Neuronal stem cell (in vitro differentiated cells): ENCODE data around the gene MISFA.
"Not testable (repeated sequence)": the region's sequence is repeated elsewhere in the genome, so short reads cannot be mapped to it uniquely, and the experiment has no call there.

Source experiments
- DNase-seq: peaks from one replicate; pipeline ENCODE4 v3.0.0-alpha.2; 2013; ENCODE audit warnings: low spot score
- H2AFZ ChIP-seq: one replicate; pipeline ENCODE4 v1.6.1; 2013; ENCODE audit warnings: mild to moderate bottlenecking, low read length, inconsistent platforms
- H2AK5ac ChIP-seq: 2 replicates; pipeline ENCODE4 v1.6.1; 2013; ENCODE audit warnings: low read depth, mild to moderate bottlenecking, inconsistent platforms, low read length, moderate library complexity, mixed read lengths
- H2BK120ac ChIP-seq: 2 replicates; pipeline ENCODE4 v1.6.1; 2013; ENCODE audit warnings: low read depth, mild to moderate bottlenecking, inconsistent platforms, low read length, moderate library complexity, mixed read lengths
- H2BK12ac ChIP-seq: one replicate; pipeline ENCODE4 v1.6.1; 2013; ENCODE audit warnings: low read length, inconsistent platforms
- H2BK15ac ChIP-seq: 2 replicates; pipeline ENCODE4 v1.6.1; 2013; ENCODE audit warnings: mild to moderate bottlenecking, low read length, inconsistent platforms, mixed read lengths
- H2BK5ac ChIP-seq: one replicate; pipeline ENCODE4 v1.6.1; 2013; ENCODE audit warnings: inconsistent platforms, mild to moderate bottlenecking, low read length, moderate library complexity
- H3K14ac ChIP-seq: one replicate; pipeline ENCODE4 v1.6.1; 2013; ENCODE audit warnings: low read length, inconsistent platforms
- H3K18ac ChIP-seq: 2 replicates; pipeline ENCODE4 v1.6.1; 2013; ENCODE audit warnings: low read length, inconsistent platforms
- H3K23ac ChIP-seq: 2 replicates; pipeline ENCODE4 v1.6.1; 2013; ENCODE audit warnings: low read depth, mild to moderate bottlenecking, mixed read lengths, low read length, inconsistent platforms; ENCODE audit not compliant: poor library complexity
- H3K27ac ChIP-seq: replicated peaks from 3 replicates; pipeline ENCODE4 v1.5.1; 2013; ENCODE audit warnings: low read length, inconsistent platforms
- H3K27me3 ChIP-seq, 3 experiments: 2 replicates each; pipeline ENCODE4 v1.6.1; 2013; ENCODE audit warnings: low read length in 3 of 3, mild to moderate bottlenecking in 2 of 3, inconsistent platforms in 1 of 3, low read depth in 1 of 3, mixed read lengths in 1 of 3, moderate library complexity in 1 of 3; ENCODE audit not compliant: control insufficient read depth in 3 of 3, insufficient read depth in 3 of 3
- H3K36me3 ChIP-seq, 2 donors: replicated peaks in 1 of 2; 2 replicates each; pipeline ENCODE4 v1.6.1; 2013; ENCODE audit warnings: low read length in 2 of 2; ENCODE audit not compliant: control insufficient read depth in 2 of 2, insufficient read depth in 2 of 2
- H3K4ac ChIP-seq: 2 replicates; pipeline ENCODE4 v1.6.1; 2013; ENCODE audit warnings: inconsistent platforms, mild to moderate bottlenecking, low read length, moderate library complexity
- H3K4me1 ChIP-seq, 2 donors: 1 replicate in 1 of 2; 2 replicates in 1 of 2; pipeline ENCODE4 v1.6.1; 2013; ENCODE audit warnings: low read length in 2 of 2, low read depth in 1 of 2; ENCODE audit not compliant: control insufficient read depth in 2 of 2, insufficient read depth in 1 of 2
- H3K4me2 ChIP-seq: one replicate; pipeline ENCODE4 v1.6.1; 2013; ENCODE audit warnings: mild to moderate bottlenecking, low read length, inconsistent platforms; ENCODE audit not compliant: insufficient read depth, poor library complexity, severe bottlenecking
- H3K4me3 ChIP-seq, 2 donors: 2 replicates each; pipeline ENCODE4 v1.5.1; 2013; ENCODE audit warnings: low read length in 2 of 2, mild to moderate bottlenecking in 2 of 2, inconsistent platforms in 1 of 2, moderate library complexity in 1 of 2
- H3K79me1 ChIP-seq: one replicate; pipeline ENCODE4 v1.6.1; 2013; ENCODE audit warnings: low read depth, mild to moderate bottlenecking, inconsistent platforms, low read length, moderate library complexity
- H3K9ac ChIP-seq: one replicate; pipeline ENCODE4 v1.6.1; 2013; ENCODE audit warnings: mild to moderate bottlenecking, low read depth, low read length, inconsistent platforms; ENCODE audit not compliant: poor library complexity
- H3K9me3 ChIP-seq, 2 donors: replicated peaks in 1 of 2; 2 replicates each; pipeline versions ENCODE3 to v1.6.1; 2013; ENCODE audit warnings: low read length in 2 of 2, mild to moderate bottlenecking in 2 of 2, inconsistent platforms in 1 of 2, low read depth in 1 of 2, mixed read lengths in 1 of 2, moderate library complexity in 1 of 2; ENCODE audit not compliant: control insufficient read depth in 2 of 2, insufficient read depth in 1 of 2
- H4K8ac ChIP-seq: one replicate; pipeline ENCODE4 v1.6.1; 2013; ENCODE audit warnings: low read depth, mild to moderate bottlenecking, inconsistent platforms, low read length, moderate library complexity
- H4K91ac ChIP-seq: one replicate; pipeline ENCODE4 v1.6.1; 2013; ENCODE audit warnings: low read length, low read depth, mild to moderate bottlenecking, inconsistent platforms; ENCODE audit not compliant: poor library complexity
- WGBS, 2 donors: extraction: QIAGEN DNeasy Blood & Tissue Kit; methylation state at CpG; one replicate each; pipeline ENCODE4 v1.1.7; 2013; ENCODE audit warnings: missing lambda C conversion rate in 2 of 2, mixed read lengths in 1 of 2; ENCODE audit not compliant: insufficient read length in 2 of 2, insufficient replicate concordance in 1 of 2; ENCODE audit errors: extremely low coverage in 2 of 2; 5-methylcytosine and 5-hydroxymethylcytosine counted together

Gene MISFA

DNA sequence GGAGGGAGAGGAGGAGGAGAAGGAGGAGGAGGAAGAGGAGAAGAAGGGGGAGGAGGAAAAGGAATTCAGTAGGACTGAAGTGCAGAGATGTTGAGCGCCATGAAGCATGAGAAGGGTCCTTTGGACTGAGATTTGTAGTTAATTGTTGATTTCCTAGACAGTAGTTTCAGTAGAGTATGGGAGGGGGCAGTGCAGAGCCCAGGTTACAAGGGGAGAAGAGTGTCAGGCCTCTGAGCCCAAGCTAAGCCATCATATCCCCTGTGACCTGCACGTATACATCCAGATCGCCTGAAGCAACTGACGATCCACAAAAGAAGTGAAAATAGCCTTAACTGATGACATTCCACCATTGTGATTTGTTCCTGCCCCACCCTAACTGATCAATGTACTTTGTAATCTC lies 43.4 kb downstream of the MISFA start:
- not testable (repeated sequence) for H3K79me1 ChIP-seq, H3K27me3 ChIP-seq, H2BK15ac ChIP-seq, H4K91ac ChIP-seq, H3K36me3 ChIP-seq, H2AFZ ChIP-seq, H2BK120ac ChIP-seq, H4K8ac ChIP-seq, H3K4ac ChIP-seq, H3K14ac ChIP-seq, H3K23ac ChIP-seq, H3K9me3 ChIP-seq, H3K4me1 ChIP-seq, H3K4me3 ChIP-seq, H2BK5ac ChIP-seq, H3K18ac ChIP-seq, H3K27ac ChIP-seq, H2BK12ac ChIP-seq, H3K9ac ChIP-seq, DNase-seq, H2AK5ac ChIP-seq, H3K4me2 ChIP-seq
- no CpG with 5 or more reads among the region's 4 CpGs for WGBS, 2 donors

GRCh38 chr11:18650353-18650752 lies 50.8 kb downstream of the MISFA start:
- Histone ChIP-seq H3K4me2 (no peak overlapping the region), H3K4ac (no peak overlapping the region), H3K4me1 (no peaks in the 10 kb centered on the region), H2BK5ac (no peak overlapping the region), H2AK5ac (no peak overlapping the region), H3K9ac (no peak overlapping the region), H4K91ac (no peak overlapping the region), H3K4me3 (no peak overlapping the region), H3K27me3 (no peaks in the 10 kb centered on the region), H2BK12ac (no peak overlapping the region), H3K79me1 (no peaks in the 10 kb centered on the region), H3K18ac (no peak overlapping the region), H2BK120ac (no peak overlapping the region), H3K27ac (no peak overlapping the region), H4K8ac (no peak overlapping the region), H2BK15ac (no peak overlapping the region), H3K14ac (no peak overlapping the region), H3K9me3 (no peaks in the 10 kb centered on the region), H3K36me3 (no peaks in the 10 kb centered on the region), H2AFZ (no peak overlapping the region), H3K23ac (no peak overlapping the region)
- no peak for DNase-seq
- no CpG with 5 or more reads among the region's 4 CpGs for WGBS, 2 donors

GRCh38 chr11:18650859-18651557 lies 51.4 kb downstream of the MISFA start:
- no CpG with 5 or more reads among the region's 19 CpGs for WGBS, 2 donors
- no peak overlapping the region for H3K18ac ChIP-seq
- peak overlapping the region; percentile 86 for H4K8ac ChIP-seq
- no peak overlapping the region for H2AK5ac ChIP-seq
- H3K36me3 ChIP-seq = no peaks in the 10 kb centered on the region
- H3K27me3 ChIP-seq = no peaks in the 10 kb centered on the region
- H2BK12ac ChIP-seq = no peak overlapping the region
- H3K23ac ChIP-seq = no peak overlapping the region
- H2BK120ac ChIP-seq = no peak overlapping the region
- no peak overlapping the region for H4K91ac ChIP-seq
- H2BK15ac ChIP-seq = no peak overlapping the region
- H3K9me3 ChIP-seq = no peaks in the 10 kb centered on the region
- H3K4ac ChIP-seq = no peak overlapping the region
- H3K9ac ChIP-seq = no peak overlapping the region
- H3K27ac ChIP-seq = no peak overlapping the region
- H3K14ac ChIP-seq = no peak overlapping the region
- no peak overlapping the region for H2BK5ac ChIP-seq
- H3K79me1 ChIP-seq = no peaks in the 10 kb centered on the region
- H2AFZ ChIP-seq = peak overlapping the region; percentile 70
- no peaks in the 10 kb centered on the region for H3K4me1 ChIP-seq
- H3K4me2 ChIP-seq = no peak overlapping the region
- no peak overlapping the region for H3K4me3 ChIP-seq
- DNase-seq = peak; percentile 21
